IMR-90 (cell line): Measurements from ENCODE around the gene TENM4. TPM values are rescaled to one million over a fixed set of nuclear protein-coding genes. Genes with fewer than 3 reads are reported as not detected.

ENCODE experiments used
- ATAC-seq: fragments of 200-7000 bp; cut with Tn5 transposase; 2 replicates; pipeline ENCODE4 v1.9.1; 2020; ENCODE audit warnings: low read depth, mild to moderate bottlenecking, moderate library complexity
- BruUV-seq: library from RNA; stranded (reverse); fragments of 400-500 nt; replicated peaks from 2 replicates; lab custom pipeline; 2021; lab: Mats Ljungman, UMichigan
- CTCF ChIA-PET: fragments of 300-600 bp; formaldehyde crosslinking; extraction: SDS; loops from one replicate; lab custom pipeline; 2021; ENCODE audit warnings: antibody characterized with exemption; lab: Yijun Ruan, JAX
- POLR2A ChIA-PET: fragments of 300-600 bp; sonication (Branson Sonifier 250); formaldehyde crosslinking; loops from one replicate; lab custom pipeline; 2022; ENCODE audit warnings: antibody characterized with exemption; ENCODE audit not compliant: unreplicated experiment; lab: Charles Lee
- DNase-seq: peaks from one replicate; pipeline ENCODE4 v3.0.0; 2013
- H2AFZ ChIP-seq: replicated peaks from 2 replicates; pipeline ENCODE3; 2013; ENCODE audit warnings: low read length, mild to moderate bottlenecking; ENCODE audit not compliant: poor library complexity
- H2AK5ac ChIP-seq: 2 replicates; pipeline ENCODE4 v1.6.1; 2013; ENCODE audit warnings: low read depth, low read length, inconsistent platforms
- H2AK9ac ChIP-seq: replicated peaks from 2 replicates; pipeline ENCODE3; 2013; ENCODE audit warnings: mild to moderate bottlenecking, low read depth, low read length, moderate library complexity; ENCODE audit not compliant: poor library complexity
- H2BK120ac ChIP-seq: 2 replicates; pipeline ENCODE4 v1.6.1; 2013; ENCODE audit warnings: low read depth, low read length, inconsistent platforms
- H2BK15ac ChIP-seq: 3 replicates; pipeline ENCODE4 v1.6.1; 2013; ENCODE audit warnings: low read depth, low read length, inconsistent platforms
- H2BK20ac ChIP-seq: 2 replicates; pipeline ENCODE4 v1.6.1; 2013; ENCODE audit warnings: low read depth, mild to moderate bottlenecking, inconsistent platforms, low read length, moderate library complexity
- H2BK5ac ChIP-seq: 2 replicates; pipeline ENCODE4 v1.6.1; 2013; ENCODE audit warnings: mild to moderate bottlenecking, low read depth, low read length, inconsistent platforms; ENCODE audit not compliant: poor library complexity, severe bottlenecking
- H3K14ac ChIP-seq: replicated peaks from 2 replicates; pipeline ENCODE4 v1.6.1; 2013; ENCODE audit warnings: low read depth, low read length, inconsistent platforms
- H3K18ac ChIP-seq: 2 replicates; pipeline ENCODE4 v1.6.1; 2013; ENCODE audit warnings: low read depth, low read length, control low read depth
- H3K23ac ChIP-seq: 2 replicates; pipeline ENCODE4 v1.6.1; 2013; ENCODE audit warnings: low read depth, low read length, inconsistent platforms
- H3K27ac ChIP-seq: 2 replicates; pipeline ENCODE4 v1.5.1; 2013; ENCODE audit warnings: mild to moderate bottlenecking, control low read depth, low read length; ENCODE audit not compliant: insufficient read depth
- H3K27me3 ChIP-seq: 2 replicates; pipeline ENCODE4 v1.6.1; 2013; ENCODE audit warnings: low read length; ENCODE audit not compliant: control insufficient read depth, insufficient read depth
- H3K36me3 ChIP-seq: 2 replicates; pipeline ENCODE4 v1.6.1; 2013; ENCODE audit warnings: low read length, mixed read lengths; ENCODE audit not compliant: control insufficient read depth, insufficient read depth
- H3K4ac ChIP-seq: 2 replicates; pipeline ENCODE4 v1.6.1; 2013; ENCODE audit warnings: low read depth, low read length, inconsistent platforms
- H3K4me1 ChIP-seq: 2 replicates; pipeline ENCODE4 v1.6.1; 2013; ENCODE audit warnings: low read length, mixed read lengths; ENCODE audit not compliant: control insufficient read depth, insufficient read depth
- H3K4me2 ChIP-seq: 2 replicates; pipeline ENCODE4 v1.6.1; 2013; ENCODE audit warnings: low read depth, mild to moderate bottlenecking, control low read depth, low read length, moderate library complexity
- H3K4me3 ChIP-seq: 2 replicates; pipeline ENCODE4 v1.5.1; 2013; ENCODE audit warnings: low read depth, mild to moderate bottlenecking, control low read depth, low read length, moderate library complexity; ENCODE audit not compliant: insufficient read depth
- H3K56ac ChIP-seq: 2 replicates; pipeline ENCODE4 v1.6.1; 2013; ENCODE audit warnings: low read length, inconsistent platforms; ENCODE audit not compliant: insufficient read depth; ENCODE audit errors: extremely low read depth
- H3K79me1 ChIP-seq, 2 experiments: 2 replicates each; pipeline ENCODE4 v1.6.1; 2013; ENCODE audit warnings: low read length in 2 of 2, inconsistent platforms in 1 of 2, low read depth in 1 of 2
- H3K9ac ChIP-seq: 2 replicates; pipeline ENCODE4 v1.6.1; 2013; ENCODE audit warnings: low read depth, low read length, control low read depth
- H3K9me1 ChIP-seq: 2 replicates; pipeline ENCODE4 v1.6.1; 2013; ENCODE audit warnings: low read length, inconsistent platforms; ENCODE audit not compliant: insufficient read depth
- H3K9me3 ChIP-seq: 2 replicates; pipeline ENCODE4 v1.6.1; 2013; ENCODE audit warnings: low read length; ENCODE audit not compliant: control insufficient read depth, insufficient read depth
- H4K20me1 ChIP-seq: 2 replicates; pipeline ENCODE4 v1.6.1; 2013; ENCODE audit warnings: low read length, inconsistent platforms; ENCODE audit not compliant: insufficient read depth
- H4K5ac ChIP-seq: 2 replicates; pipeline ENCODE4 v1.6.1; 2013; ENCODE audit warnings: mild to moderate bottlenecking, low read depth, low read length, control low read depth
- H4K8ac ChIP-seq, 2 experiments: 2 replicates each; pipeline ENCODE4 v1.6.1; 2013; ENCODE audit warnings: low read depth in 2 of 2, low read length in 2 of 2, control low read depth in 1 of 2, inconsistent platforms in 1 of 2
- H4K91ac ChIP-seq: 2 replicates; pipeline ENCODE4 v1.6.1; 2013; ENCODE audit warnings: low read depth, low read length, inconsistent platforms; ENCODE audit not compliant: insufficient read depth
- BHLHE40 ChIP-seq: fragments of 150-350 bp; IDR thresholded peaks from 2 replicates; pipeline ENCODE4 v1.6.1; 2016; ENCODE audit warnings: mild to moderate bottlenecking, low read depth, low read length
- CEBPB ChIP-seq: IDR thresholded peaks from 2 replicates; pipeline ENCODE4 v1.6.1; 2012; ENCODE audit warnings: low read depth, low read length, improper control_type of control experiment
- CHD1 ChIP-seq: IDR thresholded peaks from 2 replicates; pipeline ENCODE4 v1.6.1; 2012; ENCODE audit warnings: low read depth, low read length, improper control_type of control experiment
- CTCF ChIP-seq: conservative IDR thresholded peaks from 2 replicates; pipeline ENCODE4 v1.5.1; 2012; ENCODE audit warnings: mild to moderate bottlenecking, low read depth, low read length, improper control_type of control experiment
- FOS ChIP-seq: fragments of 150-350 bp; IDR thresholded peaks from 2 replicates; pipeline ENCODE4 v1.6.1; 2016; ENCODE audit warnings: low read depth, low read length
- MAFK ChIP-seq: IDR thresholded peaks from 2 replicates; pipeline ENCODE4 v1.6.1; 2012; ENCODE audit warnings: low read depth, low read length, improper control_type of control experiment
- MAZ ChIP-seq: IDR thresholded peaks from 2 replicates; pipeline ENCODE4 v1.6.1; 2012; ENCODE audit warnings: low read depth, mild to moderate bottlenecking, low read length, improper control_type of control experiment, moderate library complexity, borderline replicate concordance
- MXI1 ChIP-seq: IDR thresholded peaks from 2 replicates; pipeline ENCODE4 v1.6.1; 2012; ENCODE audit warnings: low read depth, mild to moderate bottlenecking, low read length, moderate library complexity, borderline replicate concordance
- NFE2L2 ChIP-seq: fragments of 150-350 bp; IDR thresholded peaks from 2 replicates; pipeline ENCODE4 v1.6.1; 2016; ENCODE audit warnings: low read depth, mild to moderate bottlenecking, low read length
- POLR2A ChIP-seq: IDR thresholded peaks from 2 replicates; pipeline ENCODE4 v1.6.1; 2012; ENCODE audit warnings: mild to moderate bottlenecking, low read depth, low read length
- RAD21 ChIP-seq: IDR thresholded peaks from 2 replicates; pipeline ENCODE4 v1.6.1; 2012; ENCODE audit warnings: low read length, improper control_type of control experiment
- RCOR1 ChIP-seq: IDR thresholded peaks from 2 replicates; pipeline ENCODE4 v1.6.1; 2012; ENCODE audit warnings: mild to moderate bottlenecking, low read length, improper control_type of control experiment; ENCODE audit not compliant: insufficient replicate concordance
- RFX5 ChIP-seq: IDR thresholded peaks from 2 replicates; pipeline ENCODE4 v1.8.0; 2012; ENCODE audit warnings: low read depth, mild to moderate bottlenecking, low read length, moderate library complexity
- SMC3 ChIP-seq: fragments of 150-350 bp; IDR thresholded peaks from 2 replicates; pipeline ENCODE4 v1.6.1; 2016; ENCODE audit warnings: low read depth, mild to moderate bottlenecking, antibody characterized with exemption, low read length, moderate library complexity
- USF2 ChIP-seq: fragments of 150-350 bp; IDR thresholded peaks from 2 replicates; pipeline ENCODE4 v1.6.1; 2017; ENCODE audit warnings: mild to moderate bottlenecking, antibody characterized with exemption, low read length, low read depth
- WGBS, 2 experiments: methylation state at CpG; one replicate each; pipeline versions ENCODE4 v1.1.5 to v1.1.7; 2013; ENCODE audit warnings: missing lambda C conversion rate in 2 of 2; ENCODE audit not compliant: insufficient read length in 1 of 2; ENCODE audit errors: extremely low coverage in 2 of 2; 5-methylcytosine and 5-hydroxymethylcytosine counted together
- dilution Hi-C: fragments of 300-500 bp; cut with HindIII; formaldehyde crosslinking; loops from one replicate; pipeline ENCODE4 v1.14.3; 2018; ENCODE audit warnings: low sequenced_read_pairs; ENCODE audit not compliant: unreplicated experiment
- in situ Hi-C: fragments of 300-500 bp; cut with MboI; formaldehyde crosslinking; loops from 3 replicates; pipeline ENCODE4 v1.14.3; 2019; ENCODE audit warnings: low sequenced_read_pairs, inconsistent platforms, mixed read lengths
- intact Hi-C: fragments of 100-400 bp; cut with micrococcal nuclease; formaldehyde crosslinking; loops from 2 replicates; pipeline ENCODE4 v1.10.0; 2022
- polyA plus RNA-seq, 3 experiments: library from polyadenylated mRNA; depleted of rRNA; stranded (reverse); fragments of >200 nt; gene quantifications; 2 replicates each; pipeline ENCODE4 v1.2.3, GENCODE V29; 2012; ENCODE audit warnings: low replicate concordance in 1 of 3
- total RNA-seq: library from RNA; depleted of rRNA; stranded (reverse); fragments of >200 nt; gene quantifications from 2 replicates; pipeline ENCODE4 v1.2.3, GENCODE V29; 2012
- TF ChIP-seq, protein P1 (sequence below): fragments of 150-350 bp; IDR thresholded peaks from 2 replicates; pipeline ENCODE4 v1.6.1; 2016; ENCODE audit warnings: low read depth, mild to moderate bottlenecking, low read length, moderate library complexity, borderline replicate concordance

Gene TENM4
- total and polyA plus RNA-seq, 2 of the 4 experiments (the other 2 are of a cell fraction): 7.4 to 9.0 TPM

DNA sequence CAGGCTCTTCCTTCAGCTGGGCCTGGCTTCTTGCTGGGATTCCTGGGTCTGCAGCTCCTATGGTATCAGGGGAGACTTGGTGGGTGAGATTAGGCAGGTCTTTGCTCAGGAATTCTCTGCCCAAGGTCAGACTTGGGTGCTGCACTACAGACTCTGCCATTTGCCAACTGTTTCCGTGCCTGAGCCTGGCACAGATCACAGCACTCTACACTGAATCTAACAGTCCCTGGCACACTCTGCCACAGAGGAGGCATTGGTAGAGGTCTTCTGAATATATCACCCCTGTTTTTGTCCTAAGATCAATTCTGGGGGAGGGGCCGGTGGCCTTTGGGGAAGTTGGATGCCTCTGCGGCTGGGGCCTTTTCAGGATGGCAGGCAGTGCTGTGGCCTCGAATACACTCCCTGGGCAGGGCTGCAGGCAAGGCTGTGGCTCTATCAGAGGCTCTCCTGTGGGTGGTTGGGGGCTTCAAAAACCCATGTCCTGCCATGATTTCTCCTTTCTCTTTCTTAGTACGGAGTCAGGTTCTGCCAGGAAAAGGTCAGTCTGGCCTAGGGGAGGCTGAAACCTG, 751.2 kb downstream of the TENM4 start:
- no TSS peak for BruUV-seq
- no peak for TF ChIP-seq NFE2L2
- no peak for TF ChIP-seq SMC3
- TF ChIP-seq USF2: no peak
- no peak for TF ChIP-seq CEBPB
- no peak for TF ChIP-seq RCOR1
- no peak for TF ChIP-seq FOS
- no peak for TF ChIP-seq RAD21
- no peak for TF ChIP-seq BHLHE40
- no peak for TF ChIP-seq CHD1
- no peak for TF ChIP-seq RFX5
- TF ChIP-seq CTCF: no peak
- no peak for TF ChIP-seq MAFK
- TF ChIP-seq, protein P1, sequence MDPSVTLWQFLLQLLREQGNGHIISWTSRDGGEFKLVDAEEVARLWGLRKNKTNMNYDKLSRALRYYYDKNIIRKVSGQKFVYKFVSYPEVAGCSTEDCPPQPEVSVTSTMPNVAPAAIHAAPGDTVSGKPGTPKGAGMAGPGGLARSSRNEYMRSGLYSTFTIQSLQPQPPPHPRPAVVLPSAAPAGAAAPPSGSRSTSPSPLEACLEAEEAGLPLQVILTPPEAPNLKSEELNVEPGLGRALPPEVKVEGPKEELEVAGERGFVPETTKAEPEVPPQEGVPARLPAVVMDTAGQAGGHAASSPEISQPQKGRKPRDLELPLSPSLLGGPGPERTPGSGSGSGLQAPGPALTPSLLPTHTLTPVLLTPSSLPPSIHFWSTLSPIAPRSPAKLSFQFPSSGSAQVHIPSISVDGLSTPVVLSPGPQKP: no peak
- TF ChIP-seq POLR2A: no peak
- no peak for TF ChIP-seq MXI1
- no peak for TF ChIP-seq MAZ
- Histone ChIP-seq H4K5ac (no peak overlapping the region), H3K36me3 (peaks cover 5% of the 10 kb centered on the region; the same call in 1 of the 2 replicates), H3K4me1 (peaks cover 3% of the 10 kb centered on the region; the same call in 1 of the 2 replicates), H3K9ac (no peak overlapping the region), H3K18ac (no peak overlapping the region), H2BK15ac (no peak overlapping the region), H3K4me3 (no peak overlapping the region), H3K56ac (no peak overlapping the region), H3K79me1 (no peaks in the 10 kb centered on the region), H4K20me1 (no peaks in the 10 kb centered on the region), H3K9me1 (peaks cover 4% of the 10 kb centered on the region; the same call in 1 of the 2 replicates), H4K8ac (no peak overlapping the region), H2AFZ (no peak overlapping the region), H4K91ac (no peak overlapping the region), H3K4ac (no peak overlapping the region), H3K4me2 (no peak overlapping the region), H3K14ac (no peak overlapping the region), H3K27ac (no peak overlapping the region), H2BK120ac (no peak overlapping the region), H3K27me3 (no peaks in the 10 kb centered on the region), H2AK9ac (no peak overlapping the region), H3K9me3 (no peaks in the 10 kb centered on the region), H2BK5ac (no peak overlapping the region), H2AK5ac (no peak overlapping the region), H2BK20ac (no peak overlapping the region), H3K23ac (no peak overlapping the region)
- intact Hi-C loops: no loop called here
- ATAC-seq: no peak
- ChIA-PET CTCF (no interaction called here), POLR2A (no interaction called here)
- no CpG with 5 or more reads among the region's 5 CpGs for WGBS, 2 experiments
- DNase-seq: no peak
- in situ Hi-C loops: no loop called here
- dilution Hi-C loops: no loop called here
